Stimulated activated CD4-positive, alpha-beta T cell treated with anti-CD3 and anti-CD28 coated beads, TNF-alpha, amount 100 ng/mL, for 24 hours (primary cell): ENCODE measurements around the gene MGRN1.

Source experiments
- DNase-seq, 3 experiments: peaks; one replicate each; pipeline ENCODE4 v3.0.0-alpha.2; 2020; ENCODE audit warnings: low read depth in 3 of 3

MGRN1 gene

DNA sequence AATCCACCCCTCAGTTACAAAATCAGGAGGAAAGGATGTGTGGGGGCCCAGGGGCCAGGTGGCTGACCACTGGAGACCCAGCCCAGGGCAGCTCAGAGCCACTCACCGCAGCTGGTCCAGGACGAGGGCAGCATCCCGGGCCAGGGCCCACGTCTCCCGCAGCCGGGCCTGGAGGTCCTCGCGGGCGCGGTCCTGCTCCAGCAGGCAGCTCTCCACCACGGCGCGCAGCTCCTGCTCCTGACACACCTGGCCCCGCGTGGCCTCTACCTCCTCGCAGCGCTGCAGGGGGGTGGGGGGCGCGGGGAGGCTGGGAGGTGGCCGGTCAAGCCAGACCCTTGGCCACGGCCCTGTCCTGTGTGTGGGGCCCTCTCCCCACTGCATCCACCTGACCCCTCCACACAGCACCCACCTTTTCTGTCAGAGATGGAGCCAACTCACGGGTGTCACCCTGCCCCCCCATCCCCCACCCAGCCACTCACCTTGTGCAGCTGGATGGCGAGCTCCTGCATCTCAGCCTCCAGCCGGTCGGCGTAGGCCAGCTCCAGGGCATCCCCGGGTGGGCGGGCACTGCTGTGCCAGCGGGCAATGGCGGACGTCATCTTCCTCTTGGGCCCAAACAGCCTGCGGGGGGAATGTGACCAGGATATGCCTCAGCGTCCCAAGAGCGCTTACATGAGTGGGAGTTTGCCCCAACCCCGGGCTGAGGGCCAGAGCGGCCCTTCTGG, 73.9 kb downstream of the MGRN1 start:
- DNase-seq: no peak

DNA sequence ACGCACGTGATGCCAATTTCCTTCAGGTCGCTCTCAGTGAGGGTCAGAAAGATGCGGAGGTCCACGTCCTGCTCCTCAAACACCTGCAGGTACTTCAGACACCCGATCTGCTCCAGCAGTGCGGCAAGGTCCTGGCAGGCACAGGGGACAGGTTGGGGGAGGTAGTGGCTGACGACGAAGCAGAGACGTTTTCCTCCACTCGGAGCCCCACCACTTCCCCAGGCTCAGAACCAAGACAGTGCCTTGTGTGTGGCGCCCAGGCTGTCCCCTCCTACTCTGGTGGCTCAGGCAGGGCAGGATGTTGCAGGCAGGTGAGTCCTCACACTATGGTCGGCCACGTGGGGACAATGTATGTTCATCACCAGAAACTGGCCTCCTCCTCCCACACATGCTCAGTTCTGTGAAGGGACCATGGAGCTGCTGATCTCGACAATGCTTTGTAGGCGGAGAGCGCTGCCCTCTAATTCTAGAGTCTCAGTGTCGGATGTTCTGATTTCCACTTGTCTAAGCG, 74.5 kb downstream of the MGRN1 start:
- no peak for DNase-seq

GRCh38 chr16:4700380-4700996, 75.9 kb downstream of the MGRN1 start:
- no peak for DNase-seq

DNA sequence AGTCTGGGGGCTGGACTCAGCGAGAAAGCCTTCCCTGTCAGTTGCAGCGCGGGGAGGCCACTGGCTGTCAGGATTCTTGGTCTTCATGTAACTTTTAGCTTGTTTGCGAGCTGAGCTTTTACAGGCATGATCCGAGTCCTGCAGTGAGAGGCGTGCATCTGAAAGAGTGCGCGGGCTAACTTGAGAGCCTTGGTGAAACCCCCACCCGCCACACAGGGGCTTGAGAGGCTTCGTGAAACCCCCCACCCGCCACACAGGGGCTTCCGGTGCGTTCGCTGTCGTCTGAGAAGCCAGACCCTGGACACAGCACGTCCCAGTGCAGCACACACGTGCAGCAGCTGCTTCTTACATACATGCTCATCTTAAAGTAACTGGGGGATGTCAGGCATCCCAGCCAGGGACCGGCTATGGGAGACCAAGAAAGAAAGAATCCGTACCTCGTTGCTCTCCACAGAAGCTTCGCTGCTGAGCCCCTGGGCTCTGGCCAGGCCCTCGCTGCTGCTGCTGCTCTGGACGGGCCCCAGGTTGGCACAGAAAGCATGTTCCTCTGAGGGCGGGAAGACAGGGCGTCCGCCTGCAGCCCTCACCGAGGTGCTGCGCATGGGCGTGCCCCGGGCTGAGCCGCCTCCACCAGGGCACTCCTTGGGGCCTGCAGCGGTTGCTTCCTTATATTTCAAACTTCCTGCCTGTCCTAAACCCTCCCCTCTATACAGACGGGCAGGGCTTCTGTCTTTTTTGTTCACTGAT, 76.5 kb downstream of the MGRN1 start:
- no peak for DNase-seq

DNA sequence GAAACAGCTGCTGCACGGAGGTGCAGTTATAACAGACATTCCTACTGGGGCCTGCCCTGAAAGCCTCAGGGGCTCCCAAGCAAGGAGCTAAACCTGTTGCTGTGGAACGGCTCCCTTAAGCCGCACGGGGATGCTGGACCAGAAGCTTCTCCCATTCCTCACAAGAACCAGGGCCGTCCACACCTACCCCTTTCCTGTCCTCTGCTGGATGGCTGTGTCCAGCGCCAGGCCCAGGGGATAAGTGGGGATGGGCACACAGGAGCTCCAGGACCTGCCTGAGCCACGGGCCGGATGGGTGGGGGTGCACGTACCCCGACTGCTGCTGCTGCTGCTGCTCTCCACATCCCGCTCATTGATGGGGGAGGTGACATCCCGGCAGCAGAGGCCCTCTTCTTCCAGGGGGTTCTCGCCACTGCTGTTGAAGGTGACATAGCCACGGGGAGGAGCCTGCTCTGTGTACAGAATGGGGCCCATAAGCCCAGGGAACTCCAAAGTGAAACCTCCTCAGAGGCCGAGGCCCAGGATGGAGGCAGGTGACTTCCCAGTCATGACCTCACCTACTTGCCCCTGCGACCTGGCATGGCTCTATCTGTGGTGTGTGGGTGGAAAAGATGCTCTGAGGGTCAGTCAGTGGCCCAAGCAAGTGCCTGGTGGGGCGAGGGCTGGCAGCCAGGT, 77.3 kb downstream of the MGRN1 start:
- DNase-seq: no peak

GRCh38 chr16:4702466-4702808, 77.8 kb downstream of the MGRN1 start:
- DNase-seq: no peak

- no peak for DNase-seq
Observed at GRCh38 chr16:4703906-4704305, 79.3 kb downstream of the MGRN1 start.

- DNase-seq: no peak
Observed at GRCh38 chr16:4704491-4704890, 79.9 kb downstream of the MGRN1 start.

DNA sequence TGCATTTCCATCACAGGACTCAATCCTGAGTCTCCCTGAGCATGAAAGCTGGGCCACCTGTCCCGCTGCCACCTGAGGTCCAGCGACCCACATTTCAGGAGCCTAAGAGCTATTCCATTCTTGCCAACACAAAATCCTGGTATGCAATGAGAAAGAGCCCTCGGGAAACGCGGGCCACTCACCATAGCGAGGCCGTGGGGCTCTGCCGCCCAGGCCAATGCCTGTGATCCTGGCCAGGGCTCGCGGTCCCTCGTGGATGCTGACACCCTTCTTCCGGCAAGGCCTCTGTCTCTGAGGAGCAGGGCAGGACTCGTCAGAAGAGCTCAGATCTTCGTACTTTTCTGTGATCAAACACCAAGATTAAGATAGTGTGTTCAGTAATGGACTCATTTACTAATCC, 80.3 kb downstream of the MGRN1 start:
- no peak for DNase-seq

DNA sequence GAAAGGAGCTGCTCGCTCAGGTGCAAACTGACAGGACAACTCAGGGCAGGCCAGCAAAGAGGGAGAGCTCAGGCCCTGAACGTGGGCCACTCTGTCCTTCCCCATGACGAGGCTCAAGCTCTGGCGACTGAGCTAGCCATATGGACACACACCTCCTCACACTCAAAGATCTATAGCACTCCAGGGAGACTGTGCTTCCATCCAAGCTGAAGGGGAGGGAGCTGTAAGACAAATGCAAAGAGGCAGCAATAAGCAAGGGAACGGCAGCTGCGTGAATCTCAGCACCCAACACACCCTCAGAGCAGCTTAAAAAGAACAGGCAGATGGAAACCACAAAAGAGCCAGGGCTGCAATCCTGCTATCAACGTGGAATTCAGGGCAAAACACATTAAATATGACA, 82.2 kb downstream of the MGRN1 start:
- DNase-seq: no peak

DNA sequence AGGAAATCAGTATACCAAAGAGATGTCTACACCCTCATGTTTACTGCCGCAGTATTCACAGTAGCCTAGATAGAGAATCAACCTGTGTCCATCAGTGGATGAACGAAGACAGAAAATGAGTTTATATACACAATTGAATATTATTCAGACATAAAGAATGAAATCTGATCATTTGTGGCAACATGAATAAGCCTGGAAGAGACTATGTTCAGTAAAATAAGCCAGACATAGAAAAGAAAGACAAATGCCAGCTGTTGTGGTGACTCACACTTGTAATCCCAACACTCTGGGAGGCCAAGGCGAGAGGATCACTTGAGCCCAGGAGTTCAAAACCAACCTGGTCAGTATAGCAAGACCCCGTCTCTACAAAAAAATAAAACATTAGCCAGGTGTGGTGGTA, 84.9 kb downstream of the MGRN1 start:
- DNase-seq: no peak

DNA sequence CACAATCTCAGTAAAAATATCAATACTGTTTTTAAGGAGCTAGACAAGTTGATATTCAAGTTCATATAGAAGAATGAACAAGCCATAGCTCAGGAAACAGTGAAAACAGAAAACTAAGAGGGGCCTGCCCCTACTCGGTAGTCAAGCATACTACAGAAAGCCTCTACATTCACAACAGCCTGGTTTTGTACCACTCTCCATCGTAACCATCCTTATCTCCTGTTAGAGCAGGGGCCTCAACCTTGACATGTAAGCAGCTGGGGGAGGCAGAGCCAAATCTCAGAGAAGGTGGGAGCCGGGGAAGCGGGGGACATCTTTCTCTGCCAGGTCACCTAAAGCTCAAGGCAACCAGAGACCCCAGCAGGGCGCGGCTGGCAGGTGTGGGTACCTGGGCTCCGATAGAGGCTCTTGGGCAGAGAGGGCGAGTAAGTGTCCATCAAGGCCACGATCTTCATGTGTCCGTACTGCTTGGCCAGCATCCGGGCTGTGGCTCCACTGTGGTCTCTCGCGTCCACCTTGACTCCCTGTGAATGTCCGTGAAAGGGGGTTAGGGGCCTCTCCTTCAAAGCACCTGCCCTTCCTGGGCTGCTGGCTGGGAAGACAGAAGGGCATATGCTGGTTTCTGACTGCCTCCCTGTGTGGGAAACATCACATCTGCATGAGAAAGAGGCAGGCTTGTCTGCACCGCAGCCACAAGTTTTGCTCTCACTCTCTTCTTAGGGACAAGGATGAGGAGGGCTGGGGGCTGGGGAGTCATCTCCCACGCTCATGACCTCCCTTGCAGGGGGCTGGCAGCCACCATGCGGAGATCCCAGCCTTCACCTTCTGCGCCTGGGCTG, 89.3 kb downstream of the MGRN1 start:
- no peak for DNase-seq

- DNase-seq: no peak
Observed at GRCh38 chr16:4714996-4715395, 90.4 kb downstream of the MGRN1 start.

DNA sequence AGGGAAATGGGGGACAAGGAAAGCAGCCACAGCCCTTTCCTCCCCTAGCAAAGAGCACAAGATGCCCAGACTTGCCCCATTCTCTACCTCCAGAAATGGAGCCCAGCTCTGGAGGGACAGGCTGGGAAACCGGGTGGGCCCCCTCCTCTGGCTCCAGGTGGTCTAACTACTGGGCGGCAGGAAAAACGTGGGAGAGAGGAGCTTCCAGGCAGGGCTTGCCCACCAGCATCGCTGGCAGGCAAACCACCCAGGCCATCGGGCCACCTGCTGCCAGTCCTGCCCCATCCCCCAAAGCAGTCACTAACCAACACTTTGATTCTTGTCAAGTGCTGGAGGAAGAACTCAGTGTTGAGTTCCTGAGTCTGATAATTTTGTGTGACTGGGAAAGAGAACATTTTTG, 93.8 kb downstream of the MGRN1 start:
- DNase-seq: no peak

DNA sequence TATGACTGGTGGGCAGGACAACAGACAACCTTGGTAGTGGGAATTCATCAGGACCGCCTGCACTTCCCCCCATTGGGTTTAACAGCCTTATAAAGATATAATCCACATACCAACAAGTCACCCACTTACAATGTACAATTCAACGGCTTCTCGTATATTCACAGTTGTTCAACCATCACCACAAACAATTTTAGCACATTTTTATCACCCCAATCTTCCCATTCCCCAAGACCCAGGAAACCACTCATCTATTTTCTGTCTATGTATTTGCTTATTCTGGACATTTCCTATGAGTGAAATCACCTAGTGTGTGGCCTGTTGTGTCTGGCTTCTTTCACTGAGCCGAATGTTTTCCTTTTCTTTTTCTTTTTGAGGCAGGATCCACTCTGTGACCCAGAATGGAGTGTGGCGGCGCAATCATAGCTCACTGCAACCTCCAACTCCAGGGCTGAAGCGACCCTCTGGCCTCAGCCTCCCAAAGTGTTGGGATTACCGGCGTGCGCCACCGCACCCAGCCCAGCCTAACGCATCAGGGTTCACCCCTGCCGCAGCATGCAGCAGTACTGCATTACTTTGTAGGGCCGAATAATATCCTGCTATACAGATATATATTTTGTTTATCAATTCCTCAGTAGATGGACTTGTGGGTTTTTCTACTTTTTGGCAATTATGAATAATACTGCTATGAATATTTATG, 98.6 kb downstream of the MGRN1 start:
- DNase-seq: no peak

GRCh38 chr16:4724661-4725270, 100.1 kb downstream of the MGRN1 start:
- DNase-seq: no peak

DNA sequence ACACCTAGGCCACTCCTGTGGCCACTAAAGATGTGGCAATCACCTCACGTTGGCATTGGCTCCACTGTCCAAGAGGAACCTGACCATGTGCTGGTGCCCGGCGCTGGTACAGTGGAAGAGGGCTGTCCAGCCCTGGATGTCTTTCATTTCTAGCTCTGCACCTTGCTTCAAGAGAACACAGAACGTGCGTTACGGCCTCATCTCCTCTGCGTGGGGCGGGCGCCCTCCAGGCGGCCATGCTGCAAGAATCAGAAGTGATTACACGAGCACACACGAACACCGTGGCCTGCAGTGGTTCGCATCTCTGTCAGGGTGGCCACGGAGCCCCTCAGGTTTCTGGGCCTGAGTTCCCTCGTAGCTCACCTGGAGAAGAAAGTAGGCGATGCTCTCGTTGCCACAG, 102.0 kb downstream of the MGRN1 start:
- DNase-seq: no peak

- no peak for DNase-seq
Observed at GRCh38 chr16:4728676-4729075, 104.0 kb downstream of the MGRN1 start.

DNA sequence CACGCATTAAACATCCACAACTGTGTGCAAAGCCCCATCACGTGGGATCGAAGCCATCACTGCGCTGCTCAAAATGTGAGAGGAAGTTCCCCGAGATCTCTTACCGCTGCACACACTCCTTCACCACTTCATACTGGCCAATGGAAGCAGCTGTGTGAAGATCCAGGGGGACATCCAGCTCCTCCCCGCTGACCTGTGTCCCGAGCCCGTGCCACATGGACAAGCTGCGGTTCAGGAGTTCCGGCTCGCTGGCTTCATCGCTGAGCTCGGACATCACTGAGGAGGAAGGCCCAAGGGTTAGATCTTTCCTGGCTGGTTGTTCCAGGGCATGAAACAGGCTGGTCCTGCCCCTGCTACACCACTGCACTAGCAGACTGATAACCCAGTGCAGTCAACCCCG, 105.2 kb downstream of the MGRN1 start:
- no peak for DNase-seq

- DNase-seq: no peak
Observed at GRCh38 chr16:4733211-4733742, 108.7 kb downstream of the MGRN1 start.
